NCI-H82 treated with DMSO at 0.1 percent for 48 hours (cell line): ENCODE results near the gene FAM181A.

Experiments used
- DNase-seq: peaks from one replicate; lab custom pipeline; 2025; ENCODE audit not compliant: unreplicated experiment; lab: John Stamatoyannopoulos, UW

Gene FAM181A

DNA sequence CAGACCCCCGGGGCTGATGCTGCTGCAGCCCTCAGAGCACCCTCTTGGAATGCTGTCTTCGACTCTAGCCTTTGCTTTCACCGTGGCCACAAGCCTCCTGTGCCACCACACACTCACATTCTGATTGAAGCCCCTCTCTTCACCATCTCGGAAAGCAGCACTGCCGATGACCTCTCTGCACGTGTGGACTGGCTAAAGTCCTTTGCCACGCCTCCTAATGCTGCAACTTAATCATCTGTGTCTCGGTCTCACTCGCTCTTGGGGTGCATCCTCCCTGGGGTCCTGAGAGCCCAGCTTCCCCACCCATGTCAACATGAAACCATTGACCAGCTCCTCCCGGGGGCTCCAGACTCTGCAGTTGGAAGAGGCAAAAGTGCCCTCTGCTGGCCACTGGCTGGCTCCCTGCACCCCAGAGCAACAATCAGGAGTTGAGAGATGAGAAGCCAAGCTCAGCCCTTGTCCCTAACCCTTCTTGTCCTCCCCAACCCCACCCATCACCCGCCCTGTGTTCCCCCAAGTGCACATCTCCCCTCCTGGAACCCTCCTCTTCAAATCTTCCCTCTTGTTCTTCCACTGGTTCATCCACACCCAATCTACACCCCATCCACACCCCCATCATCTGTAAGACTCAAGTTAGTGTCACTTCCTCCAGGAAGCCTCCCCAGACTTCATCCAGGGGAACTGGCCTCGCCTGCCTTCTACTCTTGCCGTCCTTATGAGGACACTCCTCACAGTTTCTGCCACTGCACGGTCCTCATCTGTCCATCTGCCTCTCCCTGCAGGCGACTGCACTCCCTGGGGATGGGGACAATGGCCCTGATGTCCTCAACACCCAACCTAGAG is 23.6 kb upstream of the FAM181A start:
- DNase-seq = no peak

DNA sequence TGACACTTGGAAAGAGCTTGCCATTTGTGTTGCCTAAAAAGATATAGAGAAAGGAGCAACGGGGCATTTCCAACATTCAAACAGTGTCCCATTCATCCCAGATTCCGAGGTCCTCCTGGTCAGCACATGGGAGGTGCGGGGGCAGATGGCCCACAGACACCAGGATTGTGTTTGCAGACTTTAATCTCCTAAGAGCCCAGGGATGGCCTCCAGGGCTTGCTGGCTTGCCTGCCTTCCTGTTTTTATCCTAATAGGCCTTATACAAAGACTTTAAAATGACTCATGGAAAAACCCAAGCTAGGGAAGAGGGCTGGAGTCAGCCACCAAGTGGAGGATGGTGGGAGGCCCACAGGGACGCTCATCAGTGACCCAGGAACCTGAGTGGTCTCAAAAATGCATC is 21.5 kb upstream of the FAM181A start:
- DNase-seq = peak; percentile 17

DNA sequence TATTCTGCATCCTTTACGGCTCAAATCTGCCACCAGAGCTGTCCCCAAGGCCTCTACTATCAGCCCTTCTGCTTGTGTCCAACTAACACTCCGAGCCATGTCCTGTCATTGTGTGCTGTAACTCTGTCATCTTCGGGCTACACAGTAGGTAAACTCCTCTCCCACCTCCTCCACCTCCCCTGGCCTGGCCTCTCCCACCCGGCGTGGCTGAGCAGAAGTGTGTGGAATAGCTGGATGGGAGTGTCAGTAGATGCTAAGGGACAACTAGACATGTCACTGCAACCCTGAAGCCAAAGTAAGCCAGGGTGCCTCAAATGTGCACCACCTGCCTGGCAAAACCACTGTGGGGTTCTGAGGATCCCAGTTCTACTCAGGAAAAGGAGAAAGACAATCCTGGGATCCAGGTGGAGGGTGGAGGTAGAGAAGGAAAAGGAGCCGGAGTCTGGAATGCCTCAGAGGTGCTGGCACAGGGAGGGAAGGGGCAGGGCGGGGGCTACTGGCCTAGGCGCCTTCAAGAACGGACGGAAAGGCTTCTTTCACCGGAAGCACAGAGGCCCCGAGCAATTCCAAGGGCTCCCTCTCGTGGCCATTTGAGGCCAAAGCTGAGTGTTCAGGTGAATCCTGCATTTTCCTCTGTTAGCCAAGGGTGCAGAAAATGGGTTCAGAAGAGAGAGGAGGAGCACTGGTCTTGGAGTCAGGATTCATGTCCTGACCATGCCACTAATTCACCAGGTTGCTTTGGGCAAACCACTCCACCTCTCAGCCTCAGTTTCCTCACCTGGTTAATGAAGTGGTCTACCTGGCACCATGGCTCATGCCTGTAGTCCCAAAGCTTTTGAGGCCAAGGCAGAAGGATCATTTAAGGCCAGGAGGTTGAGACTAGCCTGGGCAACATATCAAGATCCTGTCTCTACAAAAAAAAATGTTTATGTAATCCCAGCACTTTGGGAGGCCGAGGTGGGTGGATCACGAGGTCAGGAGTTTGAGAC is 20.5 kb upstream of the FAM181A start:
- peak; percentile 14 for DNase-seq

DNA sequence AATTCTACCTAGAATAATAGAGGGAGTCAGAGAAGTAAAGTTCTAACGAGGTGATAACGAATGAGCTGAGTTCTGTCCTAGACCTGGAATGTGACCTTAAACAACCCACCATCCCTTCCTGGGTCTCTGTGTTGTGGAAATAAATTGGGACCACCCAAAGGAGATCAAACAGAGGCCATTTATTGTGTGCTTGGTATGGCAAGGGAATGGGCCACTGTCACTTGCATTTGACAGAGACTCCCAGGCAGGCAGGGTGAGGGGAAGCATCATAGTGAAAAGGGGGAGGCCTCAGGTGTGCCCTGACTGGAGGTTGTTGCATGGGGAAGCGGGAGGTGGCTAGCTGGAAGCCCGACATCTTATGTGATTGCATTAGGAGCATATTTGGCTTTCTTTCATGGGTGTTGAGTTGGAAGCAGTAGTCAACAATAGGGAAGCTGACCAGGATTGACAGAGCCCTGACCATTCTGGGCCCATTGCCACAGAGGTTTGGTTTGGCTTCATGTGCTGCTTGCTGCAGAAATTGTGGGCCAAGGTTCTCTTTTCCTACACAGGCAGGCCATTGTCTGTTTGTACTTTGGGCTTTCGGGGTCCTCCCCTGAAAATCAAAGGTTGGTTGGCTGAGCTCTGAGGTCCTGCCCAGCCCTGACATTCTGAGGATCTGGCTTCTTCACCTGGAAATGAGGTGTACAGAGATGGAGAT is 17.6 kb upstream of the FAM181A start:
- DNase-seq = no peak

DNA sequence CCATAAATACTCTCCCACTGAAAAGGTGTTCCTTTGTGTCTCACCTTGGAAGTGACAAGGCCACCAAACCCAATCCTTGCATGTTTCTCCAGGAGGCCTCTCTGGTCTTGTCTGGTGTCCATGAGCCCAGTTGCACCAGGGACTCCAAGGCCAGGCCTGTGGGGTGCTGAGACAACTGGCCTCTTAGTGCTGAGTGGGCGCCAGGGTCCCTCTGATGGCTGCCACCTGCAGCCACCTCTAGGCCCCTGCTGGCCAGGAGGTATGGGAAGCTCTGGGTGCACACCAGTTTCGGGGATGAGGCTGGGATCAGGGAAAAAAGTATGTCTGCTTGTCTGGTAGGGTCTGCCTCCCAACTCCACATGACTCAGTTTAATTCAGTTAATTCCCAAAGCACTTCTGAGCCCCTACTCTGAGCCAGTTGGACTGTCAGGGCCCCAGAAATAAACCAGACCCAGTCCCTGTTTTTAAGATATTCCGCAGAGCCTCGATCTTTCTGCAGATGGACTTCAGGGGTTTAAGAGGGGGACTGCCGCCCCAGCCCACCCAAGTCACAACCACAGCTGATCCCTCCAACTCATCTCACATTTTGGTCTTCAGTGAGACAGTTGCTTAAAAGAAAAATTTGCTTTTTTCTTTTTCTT is 15.0 kb upstream of the FAM181A start:
- DNase-seq = no peak

DNA sequence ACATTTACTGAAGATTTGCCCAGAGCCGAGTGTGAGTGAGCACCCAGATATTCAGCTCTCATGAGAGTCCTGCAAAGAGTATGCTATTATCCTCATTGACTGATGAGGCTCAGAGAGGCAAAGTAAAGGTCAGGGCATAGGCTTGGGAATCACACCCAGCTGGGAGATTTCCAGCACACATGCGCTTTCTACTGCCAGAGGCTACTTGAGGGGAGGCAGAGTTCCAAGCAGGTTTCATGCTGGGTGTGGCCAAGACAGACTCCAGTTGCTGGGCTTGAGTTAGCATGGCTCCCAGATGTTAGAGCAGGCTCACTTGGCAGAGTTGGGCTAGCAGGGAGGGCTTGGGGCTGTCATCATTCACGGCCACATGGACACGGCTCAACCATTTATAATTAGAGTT is 14.4 kb upstream of the FAM181A start:
- DNase-seq = no peak

DNA sequence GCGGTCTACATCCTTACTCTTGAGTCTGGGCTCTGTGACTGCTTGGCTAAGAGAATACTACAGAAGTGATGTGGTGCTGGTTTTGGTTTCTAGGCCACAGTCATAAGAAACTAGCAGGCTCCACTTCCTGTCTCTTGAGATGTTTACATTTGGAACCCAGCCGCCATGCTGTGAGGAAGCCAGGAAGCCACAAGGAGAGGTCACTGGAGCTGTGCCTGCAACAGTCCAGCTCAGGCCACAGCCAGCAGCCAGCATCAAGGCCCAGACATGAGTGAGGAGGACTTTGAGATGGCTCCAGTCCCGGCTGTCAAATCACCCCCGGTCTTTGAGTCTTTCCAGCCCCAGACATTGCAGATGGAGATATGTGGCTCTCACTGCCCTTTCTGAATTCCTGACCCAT is 12.9 kb upstream of the FAM181A start:
- no peak for DNase-seq

DNA sequence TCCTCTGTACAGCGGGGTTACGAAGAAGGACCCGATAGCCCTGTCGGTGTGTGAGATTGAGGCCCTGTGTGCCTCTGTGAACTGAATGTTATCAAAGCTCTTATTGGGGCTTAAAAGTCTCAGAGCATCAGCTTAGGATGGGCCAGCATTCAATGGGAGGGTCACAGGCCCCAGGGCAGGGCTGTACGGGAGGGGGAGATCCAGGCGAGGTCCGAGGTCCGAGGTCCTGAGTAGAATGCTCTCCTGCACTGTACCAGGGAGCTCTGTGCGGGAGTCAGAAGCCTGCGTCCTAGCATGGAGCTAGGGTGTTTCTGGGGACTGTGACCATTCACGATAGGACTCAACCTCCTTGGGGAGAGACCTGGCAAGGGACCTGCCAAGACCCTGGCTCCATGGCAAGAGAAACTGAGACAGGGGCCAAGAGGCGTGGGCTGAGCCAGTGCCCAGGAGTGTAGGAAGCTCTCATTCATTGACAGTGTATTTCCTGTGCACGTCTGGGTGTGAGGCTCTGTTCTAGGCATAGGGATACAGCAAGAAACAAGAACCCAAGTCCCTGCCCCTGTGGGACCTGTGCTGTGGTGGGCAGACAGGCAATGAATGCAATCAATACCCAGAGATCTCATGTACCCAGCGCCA is 12.0 kb upstream of the FAM181A start:
- no peak for DNase-seq

DNA sequence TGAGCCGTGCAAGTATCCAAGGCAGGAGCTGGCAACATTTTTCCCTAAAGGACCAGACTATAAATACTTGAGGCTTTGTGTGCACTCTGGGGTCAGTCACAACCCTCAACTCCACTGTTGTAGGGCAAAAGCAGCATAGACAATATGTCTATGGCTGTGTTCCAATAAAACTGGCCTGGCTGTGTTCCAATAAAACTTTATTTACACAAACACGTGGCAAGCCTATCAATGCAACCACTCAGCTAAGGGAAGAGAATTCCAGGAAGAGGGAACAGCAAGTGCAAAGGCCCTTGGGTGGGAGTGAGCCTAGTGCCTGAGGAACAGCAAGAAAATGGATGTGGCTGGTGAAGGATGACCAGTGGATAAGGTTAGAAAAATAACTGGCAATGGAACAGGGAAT is 11.3 kb upstream of the FAM181A start:
- DNase-seq = no peak

DNA sequence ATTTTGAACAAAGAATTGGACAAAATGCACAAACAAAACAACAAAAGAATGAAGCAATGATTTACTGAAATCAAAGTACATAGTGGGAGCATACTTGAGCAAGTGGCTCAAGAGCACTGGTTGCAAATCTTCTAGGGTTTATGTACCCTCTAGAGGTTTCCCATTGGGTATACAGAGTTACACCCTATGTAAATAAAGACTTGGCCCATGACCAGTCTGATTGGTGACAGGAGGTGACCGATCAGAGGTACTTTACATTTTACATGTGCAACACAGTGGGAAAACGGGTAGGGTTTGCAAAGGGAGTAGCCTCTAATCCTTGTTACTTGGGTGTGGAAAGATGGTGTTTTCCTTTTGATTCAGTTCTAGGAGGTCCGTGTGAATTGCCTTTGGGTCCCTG is 10.6 kb upstream of the FAM181A start:
- no peak for DNase-seq

DNA sequence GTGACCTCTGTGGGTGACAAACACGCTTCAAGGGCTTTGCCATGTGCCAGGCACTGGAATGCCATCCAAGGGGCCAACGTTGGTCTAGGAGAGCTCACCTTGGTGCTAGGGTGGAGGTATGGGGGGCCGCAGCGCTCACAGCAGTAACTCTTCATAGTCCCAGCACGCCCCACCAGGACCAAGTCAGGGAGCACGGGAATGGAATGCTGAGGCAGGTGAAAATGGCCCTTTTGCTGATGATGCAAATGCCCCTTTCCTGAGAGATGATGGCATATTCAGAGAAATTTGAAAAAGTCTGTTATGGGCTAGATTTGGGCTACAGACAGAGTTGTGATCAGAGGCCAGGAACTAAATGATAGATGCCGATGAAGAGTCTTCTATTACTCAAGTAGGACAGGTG is 10.0 kb upstream of the FAM181A start:
- no peak for DNase-seq

DNA sequence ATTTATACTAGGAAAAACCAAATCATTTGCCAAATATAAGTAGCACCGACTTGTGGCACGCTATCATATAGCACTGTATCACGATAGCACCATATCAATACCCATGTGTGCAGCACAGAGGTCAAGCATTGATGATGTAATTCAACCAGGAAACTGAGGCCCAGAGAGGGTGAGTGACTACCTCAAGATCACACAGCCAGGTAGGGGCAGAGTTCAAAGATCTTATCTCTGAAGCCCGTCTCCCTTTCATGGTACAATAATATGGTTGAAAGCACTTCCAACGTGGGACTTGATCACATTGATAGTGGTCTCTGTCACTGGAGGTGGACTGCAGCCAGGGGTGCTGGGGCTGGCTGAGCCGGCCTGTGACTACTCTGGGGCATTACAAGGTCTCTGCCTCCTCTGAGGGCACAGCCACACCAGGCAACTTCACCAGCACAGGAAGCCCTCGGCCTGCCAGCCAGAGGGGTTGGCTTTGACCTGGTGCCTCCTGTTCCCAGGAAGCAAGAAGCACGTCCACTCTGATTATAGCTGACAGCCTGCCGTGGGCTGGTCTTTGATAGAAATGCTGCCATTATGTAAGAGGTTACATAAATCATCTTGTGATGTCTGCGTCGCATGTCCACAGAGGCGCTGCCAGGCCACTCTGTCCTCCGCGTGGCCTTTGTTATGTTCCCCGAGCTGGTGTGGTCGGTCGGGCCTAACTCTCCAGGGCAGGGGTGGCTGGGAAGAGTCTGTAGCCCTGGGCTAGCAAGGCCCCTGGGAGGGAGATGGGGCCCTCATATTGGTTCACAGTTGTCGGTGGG is 5.9 kb upstream of the FAM181A start:
- DNase-seq = no peak

DNA sequence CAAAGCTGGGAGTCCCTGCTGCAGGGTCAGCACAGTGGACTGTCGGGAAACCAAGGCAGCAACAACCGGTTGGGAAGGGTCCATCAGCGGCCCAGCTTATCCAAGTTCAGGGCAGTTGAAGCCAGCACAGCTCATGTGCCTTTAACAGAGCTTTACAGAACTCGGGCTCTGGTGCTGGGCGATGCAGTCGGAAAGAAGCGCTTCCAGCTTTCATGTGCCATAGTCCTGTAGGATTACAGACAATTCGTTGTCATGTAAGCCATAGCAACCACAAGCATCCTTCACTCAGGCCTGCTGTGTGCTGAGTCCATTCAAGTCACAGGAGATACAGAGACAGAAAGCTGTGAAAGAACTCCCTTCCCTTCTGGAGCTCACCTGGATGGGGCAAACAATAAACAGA is 3.5 kb upstream of the FAM181A start:
- DNase-seq = no peak

DNA sequence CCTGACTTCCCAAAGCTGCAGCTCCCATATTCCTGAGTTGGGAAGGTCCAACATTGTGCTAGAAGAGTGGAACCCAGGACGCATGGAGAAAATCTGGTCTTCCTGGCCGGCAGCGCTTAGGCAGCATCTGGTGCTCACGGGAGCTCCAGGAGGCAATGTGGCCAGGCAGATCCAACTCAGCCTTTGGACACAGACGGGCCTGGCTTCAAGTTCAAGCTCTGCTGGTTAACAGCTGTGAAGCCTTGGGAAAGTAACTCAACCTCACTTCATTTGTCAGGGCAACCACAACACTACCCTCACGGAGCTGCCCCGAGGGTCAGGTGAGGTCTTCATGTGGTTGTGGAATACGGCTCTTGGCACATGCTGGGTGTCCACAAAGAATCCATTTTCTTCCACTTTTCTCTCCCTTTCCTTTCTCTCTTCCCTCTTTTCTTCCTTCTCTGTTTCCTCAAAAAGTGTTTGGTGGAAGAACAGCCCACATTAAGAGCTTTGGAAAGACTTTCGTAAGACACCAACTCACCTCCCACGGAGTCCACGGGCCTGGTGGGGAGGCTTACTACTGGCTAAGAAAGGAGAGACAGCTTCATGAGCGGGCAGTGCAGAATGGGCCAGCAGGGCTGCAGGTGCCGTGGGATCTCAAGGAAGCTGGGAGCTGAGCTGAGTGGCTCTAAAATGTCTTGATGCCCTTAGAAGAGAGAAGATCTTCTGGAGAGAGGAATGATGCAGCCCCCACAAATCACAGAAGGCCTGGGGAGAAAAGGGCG is 2.4 kb upstream of the FAM181A start:
- no peak for DNase-seq

DNA sequence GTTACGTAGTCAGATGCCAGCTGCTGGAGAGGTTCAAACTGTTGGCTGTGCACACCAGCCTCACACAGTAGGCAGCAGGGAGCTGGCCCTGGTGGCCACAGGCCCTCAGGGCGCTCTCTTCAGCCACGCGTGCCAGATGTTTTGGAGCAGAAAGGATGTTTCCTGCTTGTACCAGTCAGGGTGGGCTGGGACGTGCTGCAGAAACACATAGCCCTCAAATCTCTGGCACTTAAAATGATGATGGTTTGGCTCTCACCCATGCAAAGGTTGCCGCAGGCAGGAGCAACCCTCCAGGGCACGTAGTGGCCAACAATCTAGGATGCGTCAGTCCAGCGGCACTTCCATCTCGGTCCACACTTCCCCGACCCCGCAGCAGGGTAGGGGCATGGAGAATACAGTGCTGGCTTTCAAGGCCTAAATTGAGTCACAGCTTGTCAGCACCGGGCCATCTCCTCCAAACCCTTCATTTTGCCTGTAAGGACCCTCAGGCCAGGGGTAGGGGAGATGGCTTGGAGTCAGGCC is 1.7 kb upstream of the FAM181A start:
- no peak for DNase-seq

DNA sequence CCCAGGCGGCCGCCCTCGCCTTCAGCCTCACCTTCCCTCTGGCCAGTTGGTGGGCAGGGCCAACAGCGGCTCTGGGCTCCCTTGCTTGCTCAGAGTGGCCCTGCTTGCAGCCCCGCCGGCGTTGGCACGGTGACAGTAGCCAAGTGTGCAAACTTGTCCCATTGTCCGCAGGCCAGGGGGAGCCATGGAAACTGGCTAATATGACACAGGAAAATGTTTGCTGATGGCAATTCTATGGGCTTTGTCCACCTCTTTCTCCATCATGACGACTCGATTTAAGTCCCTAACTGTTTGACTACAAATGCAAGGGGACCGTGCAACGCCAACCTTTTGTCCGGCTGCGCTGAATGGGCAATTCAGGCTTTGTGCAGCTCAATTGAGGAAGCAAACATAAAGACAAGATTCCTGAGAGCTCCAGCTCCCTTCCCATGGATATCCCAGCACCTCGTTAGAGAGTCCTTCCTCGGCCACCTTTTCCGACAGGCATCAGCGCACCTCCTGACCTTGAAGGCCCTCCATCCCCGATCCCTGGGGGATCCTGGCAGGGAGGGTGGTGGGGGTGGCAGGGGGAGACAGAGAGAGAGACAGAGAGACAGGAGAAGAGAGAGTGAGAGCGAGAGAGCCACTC is 785 bp upstream of the FAM181A start:
- DNase-seq = no peak

DNA sequence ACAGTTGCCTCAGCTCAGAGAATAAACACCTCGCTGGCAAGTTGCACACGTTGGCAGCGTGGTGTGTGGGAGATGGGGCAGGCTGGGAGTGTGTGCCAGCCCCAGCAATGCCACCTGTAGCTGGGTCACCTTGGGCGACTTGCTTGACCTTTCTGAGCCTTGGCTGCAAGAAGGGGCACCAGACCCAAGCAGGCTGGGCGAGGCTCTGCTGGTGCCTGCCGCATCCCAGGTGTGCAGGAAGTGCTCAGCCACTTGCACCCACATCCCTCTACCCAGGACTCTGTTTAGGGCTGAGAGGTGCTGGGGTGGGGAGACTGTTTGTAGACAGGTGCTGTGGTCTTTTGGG is 629 bp downstream of the FAM181A start:
- DNase-seq = no peak
